H1 (cell line): ENCODE data around the gene UBE2E2. TPM values are rescaled to one million over a fixed set of nuclear protein-coding genes. Genes with fewer than 3 reads are reported as not detected.

Experiments
- CTCF ChIA-PET: fragments of 300-600 bp; sonication (Branson Sonifier 250); formaldehyde crosslinking; loops from one replicate; lab custom pipeline; 2021; ENCODE audit not compliant: partially characterized antibody; lab: Charles Lee
- POLR2A ChIA-PET: fragments of 300-600 bp; sonication (Branson Sonifier 250); formaldehyde crosslinking; loops from one replicate; lab custom pipeline; 2021; ENCODE audit warnings: inconsistent platforms; ENCODE audit not compliant: partially characterized antibody; lab: Charles Lee
- DNase-seq, 2 experiments: peaks; one replicate each; pipeline versions ENCODE4 v3.0.0 to v3.0.0-alpha.2; 2010 to 2022; ENCODE audit warnings: low spot score in 2 of 2, low read depth in 1 of 2, mixed read lengths in 1 of 2
- FAIRE-seq: peaks from 2 replicates; lab custom pipeline; 2011; peaks lifted over from hg19 to GRCh38; lab: Jason Lieb, UNC
- H2AFZ ChIP-seq: 2 replicates; pipeline ENCODE4 v1.8.1; 2012; ENCODE audit warnings: low read length, inconsistent platforms
- H2AK5ac ChIP-seq: 2 replicates; pipeline ENCODE4 v1.6.1; 2013; ENCODE audit warnings: low read depth, low read length
- H2BK120ac ChIP-seq: replicated peaks from 2 replicates; pipeline ENCODE3; 2013; ENCODE audit warnings: low read depth, low read length, inconsistent platforms
- H2BK12ac ChIP-seq: 2 replicates; pipeline ENCODE4 v1.6.1; 2013; ENCODE audit warnings: low read depth, low read length
- H2BK15ac ChIP-seq: 2 replicates; pipeline ENCODE4 v1.6.1; 2013; ENCODE audit warnings: low read length
- H2BK20ac ChIP-seq: 2 replicates; pipeline ENCODE4 v1.6.1; 2013; ENCODE audit warnings: low read length
- H2BK5ac ChIP-seq: 2 replicates; pipeline ENCODE4 v1.6.1; 2013; ENCODE audit warnings: low read depth, low read length
- H3K14ac ChIP-seq: 2 replicates; pipeline ENCODE4 v1.6.1; 2013; ENCODE audit warnings: inconsistent platforms; ENCODE audit not compliant: insufficient read length
- H3K18ac ChIP-seq: 2 replicates; pipeline ENCODE4 v1.6.1; 2013; ENCODE audit warnings: low read length; ENCODE audit errors: extremely low read depth
- H3K23ac ChIP-seq: 2 replicates; pipeline ENCODE4 v1.6.1; 2013; ENCODE audit warnings: inconsistent platforms; ENCODE audit not compliant: insufficient read length
- H3K23me2 ChIP-seq: 2 replicates; pipeline ENCODE4 v1.6.1; 2013; ENCODE audit warnings: low read depth, low read length
- H3K27ac ChIP-seq: 2 replicates; pipeline ENCODE4 v1.6.1; 2011; ENCODE audit warnings: low read depth, low read length, inconsistent platforms
- H3K27me3 ChIP-seq, 4 experiments: replicated peaks in 1 of 4; 1 replicate in 1 of 4; 2 replicates in 3 of 4; pipeline versions ENCODE4 v1.6.1 to v1.8.1; 2011 to 2013; ENCODE audit warnings: low read length in 3 of 4, mild to moderate bottlenecking in 3 of 4, inconsistent platforms in 2 of 4, mixed read lengths in 2 of 4, moderate library complexity in 1 of 4; ENCODE audit not compliant: control insufficient read depth in 3 of 4, insufficient read depth in 3 of 4; ENCODE audit errors: extremely low read depth in 1 of 4
- H3K36me3 ChIP-seq, 4 experiments: 2 replicates each; pipeline versions ENCODE4 v1.6.1 to v1.8.1; 2011 to 2013; ENCODE audit warnings: mild to moderate bottlenecking in 4 of 4, low read length in 3 of 4, moderate library complexity in 2 of 4, control low read depth in 1 of 4, inconsistent platforms in 1 of 4; ENCODE audit not compliant: insufficient read depth in 4 of 4, control insufficient read depth in 2 of 4
- H3K4ac ChIP-seq: replicated peaks from 2 replicates; pipeline ENCODE3; 2013; ENCODE audit warnings: low read length, low read depth, mixed read lengths, inconsistent platforms; ENCODE audit not compliant: insufficient read length
- H3K4me1 ChIP-seq, 4 experiments: replicated peaks in 1 of 4; 1 replicate in 1 of 4; 2 replicates in 3 of 4; pipeline versions ENCODE4 v1.6.1 to v1.8.1; 2011 to 2013; ENCODE audit warnings: low read length in 3 of 4, inconsistent platforms in 2 of 4, mixed read lengths in 1 of 4; ENCODE audit not compliant: insufficient read depth in 4 of 4, control insufficient read depth in 3 of 4
- H3K4me2 ChIP-seq, 2 experiments: 2 replicates each; pipeline versions ENCODE4 v1.6.1 to v1.8.1; 2011 to 2013; ENCODE audit warnings: low read depth in 2 of 2, low read length in 2 of 2, control low read depth in 1 of 2, inconsistent platforms in 1 of 2, mild to moderate bottlenecking in 1 of 2; ENCODE audit not compliant: insufficient read depth in 1 of 2
- H3K4me3 ChIP-seq, 4 experiments: fragments of 200-600, 300-600 bp in 1 of 4; sonication (generic), shearing (Covaris generic), sonication (Bioruptor Twin) in 1 of 4; 2 replicates each; pipeline versions ENCODE4 v1.5.1 to v1.8.1; 2011 to 2016; ENCODE audit warnings: low read length in 4 of 4, low read depth in 3 of 4, control low read depth in 2 of 4, inconsistent platforms in 2 of 4, mild to moderate bottlenecking in 2 of 4, mixed read lengths in 1 of 4, moderate library complexity in 1 of 4; ENCODE audit not compliant: insufficient read depth in 2 of 4; ENCODE audit errors: extremely low read depth in 1 of 4
- H3K56ac ChIP-seq: replicated peaks from 2 replicates; pipeline ENCODE3; 2013; ENCODE audit warnings: low read depth, mild to moderate bottlenecking, mixed read lengths, low read length, inconsistent platforms; ENCODE audit not compliant: insufficient read length
- H3K79me1 ChIP-seq: 2 replicates; pipeline ENCODE4 v1.6.1; 2013; ENCODE audit warnings: low read depth, low read length, control low read depth
- H3K79me2 ChIP-seq, 2 experiments: 2 replicates each; pipeline versions ENCODE4 v1.6.1 to v1.8.1; 2012 to 2013; ENCODE audit warnings: low read length in 2 of 2, mild to moderate bottlenecking in 2 of 2, inconsistent platforms in 1 of 2; ENCODE audit not compliant: insufficient read depth in 2 of 2, control insufficient read depth in 1 of 2
- H3K9ac ChIP-seq, 4 experiments: replicated peaks in 1 of 4; 1 replicate in 1 of 4; 2 replicates in 3 of 4; pipeline versions ENCODE4 v1.6.1 to v1.8.1; 2011 to 2013; ENCODE audit warnings: low read depth in 3 of 4, low read length in 3 of 4, control low read depth in 2 of 4, mild to moderate bottlenecking in 2 of 4, moderate library complexity in 2 of 4, inconsistent platforms in 1 of 4; ENCODE audit errors: extremely low read depth in 1 of 4
- H3K9me3 ChIP-seq, 2 experiments: 2 replicates each; pipeline versions ENCODE4 v1.6.1 to v1.8.1; 2012 to 2013; ENCODE audit warnings: mild to moderate bottlenecking in 2 of 2, moderate library complexity in 2 of 2, control low read depth in 1 of 2, inconsistent platforms in 1 of 2, low read depth in 1 of 2, low read length in 1 of 2, mixed read lengths in 1 of 2; ENCODE audit not compliant: insufficient read depth in 2 of 2
- H4K20me1 ChIP-seq, 2 experiments: replicated peaks in 1 of 2; 2 replicates each; pipeline versions ENCODE3 to v1.8.1; 2011 to 2013; ENCODE audit warnings: inconsistent platforms in 2 of 2, low read length in 2 of 2, mild to moderate bottlenecking in 1 of 2; ENCODE audit not compliant: insufficient read depth in 2 of 2, control insufficient read depth in 1 of 2
- H4K5ac ChIP-seq: 2 replicates; pipeline ENCODE4 v1.6.1; 2013; ENCODE audit warnings: low read length, low read depth, mixed read lengths, inconsistent platforms; ENCODE audit not compliant: insufficient read length
- H4K8ac ChIP-seq: 2 replicates; pipeline ENCODE4 v1.8.0; 2013; ENCODE audit warnings: mild to moderate bottlenecking, moderate library complexity, low read length, inconsistent platforms; ENCODE audit not compliant: insufficient read depth; ENCODE audit errors: extremely low read depth
- H4K91ac ChIP-seq: replicated peaks from 2 replicates; pipeline ENCODE3; 2013; ENCODE audit warnings: low read length, mixed read lengths, inconsistent platforms; ENCODE audit not compliant: insufficient read length
- ASH2L ChIP-seq: fragments of 200-600, 300-600 bp; sonication (generic); IDR thresholded peaks from one replicate; pipeline ENCODE4 v1.7.1; 2017; ENCODE audit warnings: low read length
- CBX5 ChIP-seq: fragments of 300-800, 300-1000 bp; sonication (generic); IDR thresholded peaks from 2 replicates; pipeline ENCODE4 v1.7.1; 2016; ENCODE audit warnings: antibody characterized with exemption, low read length, low read depth
- CTBP2 ChIP-seq: IDR thresholded peaks from 2 replicates; pipeline ENCODE4 v1.7.0; 2011; ENCODE audit warnings: borderline replicate concordance, mild to moderate bottlenecking, moderate library complexity, mixed read lengths, low read length; ENCODE audit not compliant: insufficient read depth, insufficient read length
- EZH2 ChIP-seq: fragments of 200-600 bp; sonication (generic); IDR thresholded peaks from 2 replicates; pipeline ENCODE4 v1.7.1; 2012; ENCODE audit warnings: low read depth, mild to moderate bottlenecking, moderate library complexity, low read length, inconsistent platforms; ENCODE audit not compliant: severe bottlenecking
- FOSL1 ChIP-seq: IDR thresholded peaks from 2 replicates; pipeline ENCODE4 v1.6.1; 2011; ENCODE audit warnings: mild to moderate bottlenecking, low read depth, low read length, moderate library complexity; ENCODE audit not compliant: insufficient read depth
- GTF2F1 ChIP-seq: IDR thresholded peaks from 2 replicates; pipeline ENCODE4 v1.6.1; 2012; ENCODE audit warnings: low read depth, low read length, improper control_type of control experiment, borderline replicate concordance
- MAX ChIP-seq: IDR thresholded peaks from 2 replicates; pipeline ENCODE4 v1.6.1; 2012; ENCODE audit warnings: inconsistent platforms
- NRF1 ChIP-seq: IDR thresholded peaks from 2 replicates; pipeline ENCODE4 v1.6.1; 2011; ENCODE audit warnings: mild to moderate bottlenecking, low read depth, low read length, improper control_type of control experiment
- POLR2A ChIP-seq, 2 experiments: IDR thresholded peaks; 1 replicate in 1 of 2; 2 replicates in 1 of 2; pipeline ENCODE4 v1.6.1; 2011; ENCODE audit warnings: low read depth in 2 of 2, low read length in 2 of 2, mild to moderate bottlenecking in 2 of 2; ENCODE audit errors: control extremely low read depth in 1 of 2
- RAD21 ChIP-seq, 2 experiments: IDR thresholded peaks in 1 of 2; conservative IDR thresholded peaks in 1 of 2; 2 replicates each; pipeline ENCODE4 v1.6.1; 2011; ENCODE audit warnings: low read depth in 2 of 2, low read length in 2 of 2, improper control_type of control experiment in 1 of 2, inconsistent platforms in 1 of 2, mild to moderate bottlenecking in 1 of 2, moderate library complexity in 1 of 2
- RFX5 ChIP-seq: IDR thresholded peaks from 2 replicates; pipeline ENCODE4 v1.6.1; 2011; ENCODE audit warnings: low read depth, low read length, improper control_type of control experiment, borderline replicate concordance
- SP2 ChIP-seq: IDR thresholded peaks from 2 replicates; pipeline ENCODE4 v1.6.1; 2012; ENCODE audit warnings: mild to moderate bottlenecking, low read length, inconsistent platforms
- TEAD4 ChIP-seq: IDR thresholded peaks from 2 replicates; pipeline ENCODE4 v1.6.1; 2012; ENCODE audit warnings: low read depth, low read length, inconsistent platforms, mixed read lengths
- WGBS, 2 experiments: shearing (Covaris generic) in 1 of 2; methylation state at CpG; one replicate each; pipeline versions ENCODE4 v1.1.6 to v1.1.7; 2013 to 2015; ENCODE audit warnings: low lambda C conversion rate in 2 of 2, mixed read lengths in 2 of 2, inconsistent platforms in 1 of 2, low coverage in 1 of 2, missing lambda C conversion rate in 1 of 2; ENCODE audit not compliant: insufficient replicate concordance in 2 of 2, insufficient coverage in 1 of 2, insufficient read length in 1 of 2; ENCODE audit errors: extremely low coverage in 1 of 2, missing lambda C conversion rate in 1 of 2; 5-methylcytosine and 5-hydroxymethylcytosine counted together
- polyA plus RNA-seq, 7 experiments: library from polyadenylated mRNA; depleted of rRNA in 3 of 7; stranded (reverse) in 5 of 7; unstranded in 2 of 7; fragments of >200 nt in 5 of 7; fragments of 200-250 nt in 2 of 7; gene quantifications; 1 replicate in 5 of 7; 2 replicates in 1 of 7; 4 replicates in 1 of 7; pipeline versions ENCODE4 v1.2.1 to v1.2.3, GENCODE V29; 2011 to 2013; ENCODE audit warnings: missing spikeins in 2 of 7, mixed read lengths in 2 of 7
- total RNA-seq: library from RNA; stranded (reverse); fragmentation: NEBNext Ultra II Directional; extraction: Animal tissue kit (Norgen Biotek cat#: 25700); gene quantifications from 2 replicates; pipeline ENCODE4 v1.2.1, GENCODE V29; 2021

UBE2E2 gene
- total and polyA plus RNA-seq, 2 of the 8 experiments (the other 6 are each of a cell fraction or from before 2014, with no cell fraction given): 57.6 to 70.6 TPM

DNA sequence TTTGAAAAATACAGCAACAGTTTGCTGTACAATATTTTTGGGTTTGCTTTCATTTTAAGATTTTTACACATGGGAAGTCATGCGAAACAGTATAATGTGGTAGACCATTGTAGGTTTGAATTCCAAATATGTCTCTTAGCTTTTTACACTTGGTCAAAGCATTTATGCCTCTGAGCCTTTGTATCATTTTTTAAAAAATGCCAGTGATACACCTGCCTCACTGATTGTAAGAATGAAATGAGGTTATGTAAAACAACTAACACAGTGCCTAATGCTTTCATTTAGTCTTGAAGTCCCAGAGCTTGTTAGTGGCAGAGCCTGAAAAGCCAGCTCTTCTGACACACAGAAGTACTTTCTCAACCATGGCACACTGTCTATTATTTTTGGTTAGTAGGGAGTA lies 202.0 kb downstream of the UBE2E2 start:
- CTCF ChIA-PET: no interaction called here
- Histone ChIP-seq H3K27me3 (no peaks in the 10 kb centered on the region), H3K4me2 (no peak overlapping the region), H3K18ac (no peak overlapping the region), H3K4ac (no peak overlapping the region), H2BK120ac (no peak overlapping the region), H3K23me2 (no peaks in the 10 kb centered on the region; the same call in 1 of the 2 replicates), H3K4me1 (peaks cover 0 to 5% (median 2%) of the 10 kb centered on the region in 4 experiments; a peak in 2 of 7 replicates), H4K20me1 (peaks cover 0 to 1% of the 10 kb centered on the region in 2 experiments), H3K4me3 (no peak overlapping the region), H3K27ac (no peak overlapping the region), H2AK5ac (no peak overlapping the region), H3K79me1 (no peaks in the 10 kb centered on the region), H2BK20ac (no peak overlapping the region), H3K23ac (no peak overlapping the region), H3K36me3 (no peaks in the 10 kb centered on the region), H3K14ac (no peak overlapping the region), H2BK12ac (no peak overlapping the region), H3K9ac (no peak overlapping the region), H4K91ac (no peak overlapping the region), H3K9me3 (no peaks in the 10 kb centered on the region), H4K8ac (no peak overlapping the region), H4K5ac (no peak overlapping the region), H2AFZ (no peak overlapping the region), H3K56ac (no peak overlapping the region), H2BK15ac (no peak overlapping the region), H2BK5ac (no peak overlapping the region), H3K79me2 (0 out of 4 replicates have a peak, but pooled peaks cover 0 to 7% of the 10 kb centered on the region in 2 experiments)
- 91% methylated on average over 1 of the region's 1 CpG; no CpG with 5 or more reads in 1 of the 2 experiments for WGBS, 2 experiments
- no peak for TF ChIP-seq CTBP2
- TF ChIP-seq GTF2F1: no peak
- TF ChIP-seq MAX: no peak
- no peak for TF ChIP-seq RFX5
- no peak for TF ChIP-seq EZH2
- TF ChIP-seq TEAD4: no peak
- no peak for TF ChIP-seq ASH2L
- no peak for TF ChIP-seq CBX5
- TF ChIP-seq SP2: no peak
- TF ChIP-seq FOSL1: no peak
- no peak for TF ChIP-seq NRF1
- no peak for TF ChIP-seq RAD21 (IDR thresholded peaks at IDR 0.05 in 1 of 2, conservative IDR thresholded peaks at IDR 0.05 in 1 of 2; ENCODE audit: low read depth in 2 of 2, low read length in 2 of 2)
- no peak for TF ChIP-seq POLR2A (IDR thresholded peaks at IDR 0.05; ENCODE audit: control extremely low read depth in 1 of 2, low read depth in 2 of 2, low read length in 2 of 2)
- POLR2A ChIA-PET: no interaction called here
- FAIRE-seq (no peak), DNase-seq (no peak)
